Skeletal muscle satellite cell (primary cell): Measurements from ENCODE around the gene GRID1.
"Not testable (repeated sequence)": the region's sequence is repeated elsewhere in the genome, so short reads cannot be mapped to it uniquely, and the experiment has no call there.

ENCODE experiments used
- H3K27me3 ChIP-seq: 2 replicates; pipeline ENCODE4 v1.7.0; 2013; ENCODE audit warnings: low read length; ENCODE audit not compliant: control insufficient read depth, insufficient read depth
- H3K36me3 ChIP-seq: 2 replicates; pipeline ENCODE4 v1.7.0; 2013; ENCODE audit warnings: mild to moderate bottlenecking, control low read depth, low read length; ENCODE audit not compliant: insufficient read depth
- H3K4me1 ChIP-seq: 2 replicates; pipeline ENCODE4 v1.7.0; 2013; ENCODE audit warnings: low read length; ENCODE audit not compliant: control insufficient read depth, insufficient read depth
- H3K4me2 ChIP-seq: 2 replicates; pipeline ENCODE4 v1.7.0; 2013; ENCODE audit warnings: mild to moderate bottlenecking, low read length
- H3K4me3 ChIP-seq: 2 replicates; pipeline ENCODE4 v1.7.0; 2013; ENCODE audit warnings: low read length
- H3K9ac ChIP-seq: 2 replicates; pipeline ENCODE4 v1.7.0; 2013; ENCODE audit warnings: mild to moderate bottlenecking, low read depth, low read length, moderate library complexity
- H3K9me3 ChIP-seq: replicated peaks from 2 replicates; pipeline ENCODE4 v1.7.0; 2013; ENCODE audit warnings: mild to moderate bottlenecking, control low read depth, low read length

GRID1 gene

DNA sequence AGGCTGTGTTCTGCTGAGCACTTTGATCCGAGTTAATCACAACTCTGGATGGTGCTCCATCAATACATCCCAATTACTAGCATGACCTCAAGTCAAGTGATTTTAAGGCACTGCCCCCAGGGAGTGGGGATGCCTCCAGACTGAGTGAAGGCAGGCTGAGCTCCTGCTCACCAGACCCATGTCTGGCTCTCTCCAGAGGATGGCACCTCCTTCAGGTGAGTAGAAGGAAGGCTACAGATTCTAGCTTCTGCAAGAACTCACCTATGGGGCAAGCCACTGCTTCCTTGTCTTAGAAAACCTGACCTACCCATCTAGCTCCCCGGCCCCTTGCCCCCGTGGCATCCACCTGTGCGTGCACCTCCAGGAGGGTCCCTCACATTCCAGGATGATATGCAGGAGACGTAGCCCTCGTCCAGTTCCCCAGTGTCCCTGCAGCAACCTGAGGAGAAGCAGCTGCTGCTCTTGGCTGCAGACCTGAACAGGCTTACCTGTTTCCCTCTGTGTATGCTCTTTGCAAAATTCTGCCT is 390.3 kb downstream of the GRID1 start:
- Histone ChIP-seq H3K27me3 (no peaks in the 10 kb centered on the region), H3K9ac (no peak overlapping the region), H3K4me1 (no peaks in the 10 kb centered on the region), H3K36me3 (no peaks in the 10 kb centered on the region), H3K4me3 (no peak overlapping the region), H3K9me3 (no peaks in the 10 kb centered on the region), H3K4me2 (no peak overlapping the region)

DNA sequence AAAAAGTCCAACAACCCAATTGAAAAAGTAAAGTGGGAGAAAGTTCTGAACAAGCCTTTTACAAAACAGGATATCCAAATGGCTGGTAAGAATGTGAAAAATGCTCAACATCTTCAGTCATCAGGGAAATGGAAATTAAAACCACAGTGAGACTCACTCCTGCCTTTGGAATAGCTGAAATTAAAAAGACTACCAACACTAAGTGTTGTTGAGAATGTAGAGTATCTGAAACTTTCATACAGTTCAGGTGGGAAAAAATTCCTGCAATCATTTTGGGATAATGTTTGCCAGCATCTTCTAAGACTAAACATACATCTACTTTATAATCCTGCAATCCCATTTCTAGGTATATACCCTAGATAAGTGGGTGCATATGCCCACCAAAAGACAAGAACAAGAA is 395.1 kb downstream of the GRID1 start:
- H3K4me2 ChIP-seq, result no peak overlapping the region
- no peak overlapping the region for H3K4me3 ChIP-seq
- no peaks in the 10 kb centered on the region for H3K36me3 ChIP-seq
- H3K9ac ChIP-seq, result no peak overlapping the region
- H3K27me3 ChIP-seq, result no peaks in the 10 kb centered on the region
- no peaks in the 10 kb centered on the region for H3K4me1 ChIP-seq
- no peaks in the 10 kb centered on the region for H3K9me3 ChIP-seq

GRCh38 chr10:85967594-85967993 is 399.0 kb downstream of the GRID1 start:
- Histone ChIP-seq H3K9me3 (no peaks in the 10 kb centered on the region), H3K9ac (no peak overlapping the region), H3K36me3 (no peaks in the 10 kb centered on the region), H3K4me3 (no peak overlapping the region), H3K4me2 (no peak overlapping the region), H3K4me1 (no peaks in the 10 kb centered on the region), H3K27me3 (no peaks in the 10 kb centered on the region)

GRCh38 chr10:85961479-85962067 is 405.0 kb downstream of the GRID1 start:
- Histone ChIP-seq H3K4me2 (no peak overlapping the region), H3K9me3 (peaks cover 6% of the 10 kb centered on the region), H3K27me3 (no peaks in the 10 kb centered on the region), H3K4me3 (no peak overlapping the region), H3K4me1 (no peaks in the 10 kb centered on the region), H3K9ac (no peak overlapping the region), H3K36me3 (no peaks in the 10 kb centered on the region)

- H3K9me3 ChIP-seq, result peaks cover 6% of the 10 kb centered on the region
Measured at GRCh38 chr10:85961073-85961472, 405.5 kb downstream of the GRID1 start.

GRCh38 chr10:85959239-85959638 is 407.4 kb downstream of the GRID1 start:
- H3K36me3 ChIP-seq, result no peaks in the 10 kb centered on the region
- H3K4me1 ChIP-seq, result no peaks in the 10 kb centered on the region
- no peak overlapping the region for H3K9ac ChIP-seq
- H3K27me3 ChIP-seq, result no peaks in the 10 kb centered on the region
- no peak overlapping the region for H3K4me2 ChIP-seq
- peaks cover 6% of the 10 kb centered on the region for H3K9me3 ChIP-seq
- H3K4me3 ChIP-seq, result no peak overlapping the region

More at GRCh38 chr10:85961073-85961472, 405.5 kb downstream of the GRID1 start:
- H3K4me3 ChIP-seq, result no peak overlapping the region
- no peaks in the 10 kb centered on the region for H3K4me1 ChIP-seq
- no peaks in the 10 kb centered on the region for H3K27me3 ChIP-seq
- no peak overlapping the region for H3K9ac ChIP-seq
- H3K36me3 ChIP-seq, result no peaks in the 10 kb centered on the region
- no peak overlapping the region for H3K4me2 ChIP-seq

GRCh38 chr10:85950921-85951320 is 415.7 kb downstream of the GRID1 start:
- Histone ChIP-seq H3K36me3 (no peaks in the 10 kb centered on the region), H3K4me2 (no peak overlapping the region), H3K9ac (no peak overlapping the region), H3K4me1 (no peaks in the 10 kb centered on the region), H3K9me3 (peaks cover 7% of the 10 kb centered on the region), H3K4me3 (no peak overlapping the region), H3K27me3 (no peaks in the 10 kb centered on the region)

DNA sequence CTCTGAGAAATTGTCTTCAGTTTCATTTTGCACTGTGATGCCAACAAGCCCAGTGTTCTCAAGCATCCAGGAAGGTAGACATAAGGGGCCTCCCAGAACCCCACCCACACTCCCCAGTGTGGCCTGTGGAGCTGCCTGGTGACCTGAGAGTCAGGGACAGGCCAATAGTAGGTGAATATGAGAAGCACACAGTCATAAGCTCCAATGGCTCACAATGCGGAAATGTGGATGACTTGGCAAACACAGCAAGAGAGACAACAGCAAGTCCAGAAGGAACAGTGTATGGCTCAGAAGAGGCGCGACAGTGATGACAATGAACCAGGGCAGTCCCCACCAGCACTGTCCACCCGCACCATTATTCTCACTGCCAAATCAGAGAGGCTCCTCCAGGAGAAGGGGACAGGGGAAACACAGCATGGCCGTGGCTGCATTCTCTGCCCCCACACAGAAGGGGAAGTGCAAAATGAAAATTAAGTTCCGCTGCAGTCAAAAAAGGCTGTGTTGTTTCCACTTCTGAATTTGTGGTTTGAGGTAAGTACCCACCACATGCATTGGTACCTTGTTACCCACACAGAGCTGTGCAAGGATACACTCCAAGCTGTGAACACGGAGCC is 419.8 kb downstream of the GRID1 start:
- no peaks in the 10 kb centered on the region for H3K4me1 ChIP-seq
- no peak overlapping the region for H3K4me2 ChIP-seq
- H3K27me3 ChIP-seq, result no peaks in the 10 kb centered on the region
- peaks cover 7% of the 10 kb centered on the region for H3K9me3 ChIP-seq
- no peaks in the 10 kb centered on the region for H3K36me3 ChIP-seq
- H3K9ac ChIP-seq, result no peak overlapping the region
- H3K4me3 ChIP-seq, result no peak overlapping the region

DNA sequence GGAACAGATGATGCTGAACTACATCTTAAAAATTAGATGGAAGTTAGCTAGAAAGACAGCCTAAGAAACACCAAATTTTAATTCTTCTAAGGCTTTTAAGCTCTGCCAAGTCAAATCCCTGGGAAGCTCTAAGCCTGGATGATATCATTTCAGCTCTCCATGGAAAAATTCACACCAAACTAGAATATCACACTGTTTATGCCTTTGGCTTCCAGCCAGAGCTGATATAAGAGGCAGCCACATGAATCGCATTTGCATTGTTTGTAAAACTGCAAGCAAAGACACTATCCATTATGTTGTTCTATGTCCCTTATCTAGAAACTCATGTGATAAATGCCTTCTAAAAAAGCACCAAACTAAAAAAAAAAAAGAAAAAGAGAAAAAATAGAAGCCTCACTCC is 430.4 kb downstream of the GRID1 start:
- H3K4me1 ChIP-seq, result no peaks in the 10 kb centered on the region
- H3K4me3 ChIP-seq, result no peak overlapping the region
- no peaks in the 10 kb centered on the region for H3K27me3 ChIP-seq
- peaks cover 9% of the 10 kb centered on the region for H3K9me3 ChIP-seq
- H3K36me3 ChIP-seq, result no peaks in the 10 kb centered on the region
- no peak overlapping the region for H3K9ac ChIP-seq
- no peak overlapping the region for H3K4me2 ChIP-seq

GRCh38 chr10:85934586-85934985 is 432.0 kb downstream of the GRID1 start:
- Histone ChIP-seq H3K36me3 (no peaks in the 10 kb centered on the region), H3K9me3 (peaks cover 9% of the 10 kb centered on the region), H3K27me3 (no peaks in the 10 kb centered on the region), H3K4me1 (no peaks in the 10 kb centered on the region), H3K4me3 (no peak overlapping the region), H3K4me2 (no peak overlapping the region), H3K9ac (no peak overlapping the region)

DNA sequence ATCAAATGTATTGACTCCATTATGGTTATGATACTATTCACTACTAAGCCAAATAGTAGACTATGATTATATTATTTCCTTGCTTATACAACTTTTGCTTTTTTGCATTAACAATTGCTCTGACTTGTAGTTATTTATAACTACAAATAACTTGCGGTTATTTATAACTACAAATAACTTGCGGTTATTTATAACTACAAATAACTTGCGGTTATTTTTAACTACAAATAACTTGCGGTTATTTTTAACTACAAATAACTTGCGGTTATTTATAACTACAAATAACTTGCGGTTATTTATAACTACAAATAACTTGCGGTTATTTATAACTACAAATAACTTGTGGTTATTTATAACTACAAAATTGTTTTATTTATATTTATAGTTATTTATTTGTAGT is 436.6 kb downstream of the GRID1 start:
- not testable (repeated sequence) for H3K36me3 ChIP-seq, H3K4me3 ChIP-seq, H3K9me3 ChIP-seq, H3K9ac ChIP-seq, H3K27me3 ChIP-seq, H3K4me2 ChIP-seq, H3K4me1 ChIP-seq
